CD4-positive, alpha-beta T cell treated with Interleukin-17A for 4 hours (primary cell): ENCODE data around the gene PFDN4.

Experiments
- DNase-seq: peaks from one replicate; pipeline ENCODE4 v3.0.0-alpha.2; 2020; ENCODE audit warnings: mixed read lengths

The PFDN4 gene

DNA sequence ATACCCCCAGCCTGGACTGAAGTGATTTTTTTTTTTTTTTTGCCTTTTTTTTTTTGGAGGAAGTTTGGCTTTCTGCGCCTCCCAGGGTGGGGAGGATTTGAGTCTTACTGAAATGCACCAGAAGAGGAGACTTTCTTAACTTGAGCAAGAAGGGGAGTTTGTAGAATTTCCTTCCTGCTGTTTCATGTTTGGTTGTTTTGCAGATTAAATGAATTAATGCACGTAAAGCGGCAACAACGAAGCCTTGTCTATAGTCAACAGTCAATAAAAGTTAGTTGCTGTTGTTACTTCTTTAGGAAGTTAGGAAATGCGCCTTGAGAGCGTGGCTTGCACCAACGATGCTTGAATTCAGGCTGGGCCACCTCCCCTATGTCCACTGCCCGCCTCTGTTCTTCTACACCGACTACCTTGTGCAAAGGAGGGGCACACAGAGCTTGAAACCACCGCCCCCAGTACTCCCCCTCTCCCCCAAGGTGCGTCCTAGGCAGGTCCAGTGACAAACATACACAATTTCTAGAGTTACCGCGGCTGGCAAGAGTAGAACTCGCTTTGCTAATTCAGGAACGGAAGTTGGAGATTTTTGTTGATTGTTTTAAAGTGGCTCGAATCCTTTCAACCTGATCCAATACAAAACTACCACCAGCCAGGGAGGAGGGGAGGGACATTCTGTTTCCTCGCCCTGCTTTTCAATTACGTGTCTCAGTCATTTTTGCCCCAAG, 33.3 kb upstream of the PFDN4 start:
- DNase-seq = no peak

DNA sequence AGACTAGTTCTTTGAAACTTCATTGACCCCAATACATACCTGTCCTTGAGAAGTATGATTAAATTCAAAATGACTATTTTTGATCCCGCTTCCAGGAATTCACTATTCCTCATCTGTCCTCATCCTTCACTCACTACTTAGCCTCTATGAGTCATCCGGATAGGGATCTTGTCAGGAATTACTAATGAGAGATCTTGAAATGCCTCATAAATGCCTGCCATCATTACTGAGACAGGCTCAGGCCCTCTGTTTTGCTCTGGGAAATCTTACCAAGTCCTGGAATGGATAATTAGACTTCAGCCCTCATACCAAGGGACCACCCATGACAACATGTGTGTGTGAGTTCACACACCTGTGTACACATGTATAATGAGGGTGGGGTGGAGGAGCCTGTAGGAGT, 31.3 kb upstream of the PFDN4 start:
- DNase-seq = no peak

DNA sequence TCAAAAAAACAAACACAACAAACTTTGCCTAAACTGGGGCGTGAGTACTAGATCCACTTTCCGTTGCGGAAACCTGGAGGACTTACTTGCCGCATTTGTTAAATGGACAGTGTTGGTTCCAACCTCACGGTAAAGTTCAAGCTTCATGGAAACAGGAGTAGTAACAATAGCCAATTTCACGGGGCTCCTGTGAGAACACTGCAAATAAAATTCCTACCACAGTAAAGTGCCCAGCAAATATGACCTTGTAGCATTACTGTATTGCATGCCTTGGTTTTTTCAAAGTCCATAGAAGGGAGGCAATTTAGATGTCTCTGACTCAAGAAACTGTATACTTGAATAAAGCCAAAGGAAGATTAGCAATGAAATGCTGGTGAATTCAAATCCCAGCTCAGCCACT, 30.5 kb upstream of the PFDN4 start:
- DNase-seq = no peak

DNA sequence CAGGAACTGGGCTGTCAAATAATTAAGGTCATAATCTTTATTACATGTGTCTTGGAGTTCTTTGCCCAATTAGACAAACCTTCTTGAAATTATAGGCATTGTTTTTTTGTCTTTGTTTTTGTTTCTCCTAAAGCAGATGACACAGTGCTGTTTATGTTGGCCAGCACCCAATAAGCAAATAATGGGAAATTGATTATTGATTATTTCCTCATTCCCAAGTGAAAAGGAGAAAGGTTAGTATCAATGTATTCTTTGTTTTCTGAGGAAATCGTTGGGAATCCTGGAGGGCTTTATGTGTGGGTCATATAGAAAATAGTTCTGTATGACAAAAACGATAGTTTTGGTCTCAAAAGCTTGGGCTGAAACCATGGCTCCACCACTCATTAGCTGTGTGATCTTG, 29.6 kb upstream of the PFDN4 start:
- no peak for DNase-seq

DNA sequence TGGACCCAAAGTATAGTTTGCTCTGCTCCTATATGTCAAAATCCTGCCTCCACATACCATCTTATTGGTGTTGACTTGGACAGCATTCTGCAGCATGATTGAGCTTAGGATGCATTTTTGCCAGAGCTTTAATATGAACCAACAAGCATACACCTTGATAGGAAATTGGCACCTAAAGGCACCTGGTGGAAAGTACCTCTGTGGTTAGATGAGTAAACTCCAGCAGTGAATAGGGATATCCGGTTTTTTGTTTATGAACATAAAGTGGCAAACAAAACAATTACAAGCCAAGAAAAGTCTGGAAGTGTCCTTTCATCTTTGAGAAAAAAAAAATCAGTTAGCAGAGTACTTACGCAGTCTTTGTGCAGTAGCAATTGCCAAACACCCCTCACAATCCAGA, 27.9 kb upstream of the PFDN4 start:
- no peak for DNase-seq

DNA sequence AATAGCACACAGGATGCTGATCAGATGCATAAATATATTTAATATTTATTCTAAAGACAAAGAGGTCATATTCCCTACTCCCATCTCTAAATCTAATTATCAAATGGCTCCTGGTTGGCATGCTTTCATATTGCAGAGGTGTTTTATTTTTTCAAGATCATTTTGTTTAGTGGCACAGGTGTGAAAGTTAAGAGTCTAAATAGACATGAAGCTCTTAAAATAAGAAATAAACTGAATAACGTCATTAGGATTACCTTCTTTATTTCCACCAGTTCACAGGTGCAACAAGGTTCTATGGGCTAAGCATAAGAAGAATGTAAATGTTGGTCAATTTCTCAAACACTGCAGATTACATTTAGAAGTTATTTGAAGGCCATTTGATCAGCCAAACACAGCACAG, 27.0 kb upstream of the PFDN4 start:
- DNase-seq = no peak

DNA sequence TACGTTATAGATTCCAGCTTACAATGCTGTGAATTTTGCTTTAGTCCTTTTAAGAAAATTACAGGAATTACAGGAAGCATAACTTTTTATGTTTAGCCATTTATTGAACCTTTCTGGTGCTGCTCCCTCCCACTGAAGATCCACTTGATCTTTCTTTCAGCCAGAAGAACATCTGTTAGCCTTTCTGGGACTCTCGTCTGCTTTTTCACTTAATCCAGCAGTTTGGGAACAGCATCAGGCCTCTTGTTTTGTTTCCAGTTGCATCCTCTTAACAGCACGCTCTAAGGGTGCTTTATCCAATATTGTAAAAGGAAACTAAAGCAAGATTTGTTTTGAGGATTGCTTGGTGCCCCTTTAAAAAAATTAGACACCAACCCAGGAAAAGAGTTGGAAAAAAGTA, 23.8 kb upstream of the PFDN4 start:
- DNase-seq = no peak

DNA sequence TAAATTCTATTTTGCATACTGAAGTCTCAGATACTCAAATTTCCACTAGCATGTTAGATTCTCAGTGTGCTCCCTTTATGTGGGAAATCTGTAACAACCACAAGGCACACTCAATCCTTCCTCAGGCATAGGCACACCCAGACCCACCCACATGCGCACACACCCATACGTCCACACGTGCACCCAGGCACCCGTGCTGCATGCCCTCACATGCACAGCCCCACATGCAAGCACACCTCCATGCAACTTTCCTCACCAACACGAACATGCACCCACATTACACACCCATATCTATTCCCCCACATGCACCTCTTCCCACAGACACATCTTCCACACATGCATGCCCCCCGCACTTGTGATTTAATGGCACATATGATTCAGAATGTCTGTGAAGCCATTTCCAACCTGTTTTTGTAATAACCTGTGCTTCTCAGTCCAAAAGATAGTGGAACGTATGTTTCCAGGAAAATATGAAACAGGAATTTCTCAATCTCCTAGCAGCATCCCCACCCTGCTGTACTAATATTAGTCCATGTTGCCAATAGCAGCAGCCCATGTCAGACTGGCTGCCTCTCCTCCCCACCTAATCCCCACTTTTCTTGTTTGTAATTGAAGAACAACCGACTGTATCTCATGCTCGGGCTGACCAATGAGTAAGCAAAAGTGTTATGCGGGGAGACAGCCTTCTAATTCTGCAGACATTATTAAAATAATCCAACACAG, 22.8 kb upstream of the PFDN4 start:
- no peak for DNase-seq

DNA sequence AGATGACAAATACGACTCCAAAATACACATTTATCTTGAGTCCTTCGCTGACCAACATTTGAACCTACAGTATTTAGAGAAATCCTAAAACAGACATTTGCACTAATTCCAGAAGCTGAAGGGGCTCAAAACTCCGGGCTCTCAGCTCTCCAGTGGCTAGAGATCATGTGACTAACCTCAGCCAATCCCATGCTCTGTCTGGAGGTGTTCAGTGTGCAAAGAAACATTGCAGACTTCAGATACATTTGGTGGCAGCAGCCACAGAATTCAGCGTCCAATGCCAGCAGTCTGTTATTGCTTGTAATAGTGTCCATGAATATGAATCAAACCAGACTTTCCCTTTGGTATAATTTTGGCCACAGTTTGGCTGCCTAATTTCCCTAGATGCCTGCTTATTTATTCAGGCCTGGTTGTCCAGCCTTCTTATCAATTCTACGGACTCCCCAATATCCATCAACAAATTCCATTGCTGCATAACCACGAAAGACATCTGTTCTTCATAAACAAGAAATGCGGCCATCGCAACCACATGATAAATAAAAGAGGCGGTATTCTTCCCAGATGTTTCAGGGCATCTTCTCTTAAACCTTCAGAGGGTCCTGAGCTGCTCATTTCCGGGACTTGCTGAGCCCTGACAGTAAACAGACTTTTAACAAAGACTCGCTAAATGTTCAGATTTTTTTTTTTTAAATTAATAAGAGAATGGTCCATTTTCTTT, 19.6 kb upstream of the PFDN4 start:
- DNase-seq = no peak

DNA sequence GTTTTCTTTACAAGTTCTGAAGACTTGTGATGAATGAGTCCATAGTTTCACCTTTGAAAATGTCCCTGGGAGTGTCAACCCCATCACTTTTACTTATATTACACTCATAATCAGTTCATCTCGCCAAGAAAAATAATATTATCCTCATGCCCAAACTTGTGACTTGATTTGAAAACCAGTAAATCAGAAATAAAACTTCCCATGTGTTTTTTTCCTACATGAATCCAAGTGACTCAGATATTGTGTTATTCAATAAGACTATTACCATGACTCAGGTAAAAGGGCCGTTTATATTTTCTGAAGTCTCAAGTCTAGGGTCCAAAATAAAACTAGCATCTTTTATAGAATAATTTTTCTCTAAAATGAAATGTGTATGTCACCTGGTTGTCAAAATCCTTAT, 18.3 kb upstream of the PFDN4 start:
- no peak for DNase-seq

DNA sequence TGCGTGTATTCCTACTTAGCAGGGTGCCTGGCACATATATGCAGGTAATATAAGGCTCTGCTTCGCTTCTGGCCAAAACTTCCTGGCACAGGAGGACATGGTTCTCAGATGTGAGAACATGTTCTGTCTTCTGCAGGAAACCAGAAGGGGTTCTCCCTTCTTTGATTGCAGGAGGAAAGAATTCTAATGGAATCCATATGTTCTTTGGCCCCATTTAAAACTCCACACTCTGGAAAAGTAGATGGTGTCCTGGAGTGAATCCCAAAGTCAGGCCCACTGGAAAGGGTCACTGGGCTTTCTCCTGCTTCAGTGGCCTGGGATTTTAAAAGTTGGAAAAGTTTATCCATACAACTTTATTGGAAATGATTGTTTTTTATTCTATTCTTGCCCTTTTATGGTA, 17.7 kb upstream of the PFDN4 start:
- no peak for DNase-seq

DNA sequence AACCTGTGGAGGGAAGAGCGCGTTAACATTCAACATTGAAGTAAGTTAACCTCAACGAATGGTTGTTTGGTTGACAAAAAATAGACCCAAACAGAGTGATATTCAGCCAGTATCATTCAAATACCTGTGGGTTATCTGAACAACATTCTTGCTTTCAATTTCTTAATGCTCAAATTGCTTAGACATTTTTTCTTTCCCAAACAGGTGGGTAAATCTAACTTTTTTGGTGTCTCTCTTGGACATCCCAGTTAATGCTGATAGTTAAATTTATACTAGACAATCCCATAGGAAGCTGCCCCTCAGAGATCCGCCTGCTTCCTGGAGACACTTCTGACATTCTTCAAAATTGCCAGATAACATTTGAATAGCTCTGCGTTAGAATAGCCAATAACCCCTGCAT, 14.1 kb upstream of the PFDN4 start:
- no peak for DNase-seq

DNA sequence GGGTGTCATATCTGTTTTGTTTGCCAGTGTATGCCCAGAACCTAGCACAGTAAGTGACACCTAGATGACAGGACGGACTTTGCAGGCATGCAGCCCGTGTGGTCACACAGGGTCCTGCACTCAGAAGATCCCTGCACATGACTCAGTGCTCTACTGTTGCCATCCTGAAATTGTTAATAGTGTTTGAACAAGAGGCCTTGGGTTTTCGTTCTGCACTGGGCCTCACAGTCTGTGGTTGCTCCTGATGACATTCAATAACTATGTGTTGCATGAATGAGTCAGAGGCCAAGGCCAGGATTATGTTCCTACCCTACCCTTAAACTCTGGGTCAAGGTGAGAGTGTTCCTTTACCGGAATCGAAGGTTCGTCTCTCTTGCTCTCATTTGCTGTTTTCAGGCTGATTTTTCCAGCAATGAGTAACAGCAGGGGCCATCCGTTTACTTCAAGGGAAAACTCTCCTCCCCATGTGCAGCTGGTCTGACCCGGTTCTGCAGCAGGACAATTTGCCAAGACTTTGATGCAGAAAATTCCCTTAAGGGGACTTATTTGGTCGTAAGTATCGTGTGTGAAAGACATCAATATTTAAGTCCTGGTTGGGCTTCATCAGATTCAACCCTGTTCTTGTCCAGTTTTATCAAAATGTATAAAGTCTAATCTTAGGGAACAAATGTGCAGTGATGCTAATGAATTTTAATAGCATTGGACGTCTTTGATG, 13.0 kb upstream of the PFDN4 start:
- no peak for DNase-seq

DNA sequence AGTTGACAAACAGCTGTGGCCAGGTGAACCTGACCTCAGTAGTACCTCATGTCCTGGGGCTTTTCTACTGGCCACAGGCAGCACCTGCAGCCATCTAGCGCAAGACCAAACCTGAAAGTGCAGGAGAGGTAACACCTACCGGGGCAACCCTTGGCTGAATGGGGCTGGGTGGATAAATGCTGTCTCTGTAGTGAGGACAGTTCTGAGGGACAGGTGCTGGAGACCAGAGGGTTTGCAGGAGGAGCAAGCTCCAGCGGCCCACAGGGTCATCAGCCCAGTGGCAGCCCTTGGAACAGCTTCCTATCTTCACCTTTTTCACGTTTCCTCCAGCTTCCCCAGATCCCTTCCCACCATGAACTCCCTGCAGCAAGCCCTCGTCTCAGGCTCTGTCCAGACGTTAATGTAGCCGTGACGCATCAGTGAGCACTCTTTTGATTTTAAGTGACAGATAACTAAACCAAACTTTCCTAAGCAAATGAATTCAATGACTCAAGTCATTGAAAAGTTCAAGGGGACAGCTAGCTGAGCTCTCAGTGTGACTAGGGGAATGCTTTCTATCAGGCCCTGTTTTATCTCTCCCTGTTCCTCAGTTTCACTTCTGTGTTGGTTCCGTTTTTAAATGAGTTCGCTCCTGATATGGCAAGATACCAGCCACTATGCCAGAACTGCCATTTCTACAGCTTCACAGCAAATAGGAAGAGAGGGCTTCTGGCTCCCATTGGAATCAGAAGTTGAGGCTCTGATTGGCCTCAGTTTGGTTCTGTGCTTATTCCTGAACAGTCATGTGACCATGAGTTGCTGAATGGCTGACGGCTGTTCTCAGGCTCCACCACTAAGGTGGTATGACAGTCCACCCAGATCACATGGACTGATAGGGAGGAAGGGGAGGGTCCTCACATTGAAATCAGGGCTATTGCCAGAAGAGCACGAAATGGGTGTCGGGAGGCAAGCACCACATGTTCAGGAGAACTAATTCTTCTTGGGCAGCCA, 12.1 kb upstream of the PFDN4 start:
- DNase-seq = no peak

DNA sequence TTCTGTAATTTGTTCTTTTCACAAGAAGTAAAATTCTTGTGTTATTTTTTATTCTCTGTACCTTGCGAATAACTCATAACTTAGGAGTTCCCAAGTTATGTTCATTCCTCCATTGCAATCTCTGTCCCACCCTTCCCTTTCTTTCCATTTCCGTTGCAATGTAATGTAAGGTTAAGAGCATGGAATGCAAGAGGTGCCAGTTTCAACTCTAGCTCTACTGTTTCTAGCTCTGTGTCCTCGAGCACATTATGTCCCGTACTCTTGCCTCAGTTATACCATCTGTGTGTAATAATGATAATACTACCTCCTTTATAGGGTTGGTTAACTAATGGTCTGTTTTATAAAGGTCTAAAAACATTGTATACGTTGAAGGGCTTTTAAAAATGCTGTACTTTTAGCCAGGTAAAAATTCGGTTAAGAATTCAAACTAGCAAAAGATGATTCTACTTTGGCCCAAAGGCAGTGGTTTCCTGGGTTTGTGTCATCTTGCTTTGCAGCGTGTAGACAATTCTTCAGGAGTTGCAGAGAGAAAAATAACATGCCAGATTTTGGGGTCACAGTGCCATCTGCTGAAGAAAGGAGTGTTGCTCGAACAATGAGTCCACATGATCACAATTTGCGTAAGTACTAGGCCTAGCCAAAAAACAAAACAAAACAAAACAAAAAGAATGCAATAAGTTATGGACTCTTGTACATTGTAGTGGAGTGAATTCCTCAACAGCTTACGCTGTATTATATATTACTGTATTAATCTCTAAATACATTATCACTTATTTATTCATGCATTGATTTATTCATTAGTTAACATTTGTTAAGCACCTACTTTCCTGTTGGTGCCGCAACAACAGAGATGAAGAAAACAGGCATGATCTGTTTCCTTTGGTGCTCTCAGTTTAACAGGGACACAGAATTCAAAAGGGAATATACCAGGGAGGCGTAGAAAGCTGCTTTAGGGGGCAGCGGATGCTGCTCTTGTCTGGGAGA, 10.0 kb upstream of the PFDN4 start:
- no peak for DNase-seq

DNA sequence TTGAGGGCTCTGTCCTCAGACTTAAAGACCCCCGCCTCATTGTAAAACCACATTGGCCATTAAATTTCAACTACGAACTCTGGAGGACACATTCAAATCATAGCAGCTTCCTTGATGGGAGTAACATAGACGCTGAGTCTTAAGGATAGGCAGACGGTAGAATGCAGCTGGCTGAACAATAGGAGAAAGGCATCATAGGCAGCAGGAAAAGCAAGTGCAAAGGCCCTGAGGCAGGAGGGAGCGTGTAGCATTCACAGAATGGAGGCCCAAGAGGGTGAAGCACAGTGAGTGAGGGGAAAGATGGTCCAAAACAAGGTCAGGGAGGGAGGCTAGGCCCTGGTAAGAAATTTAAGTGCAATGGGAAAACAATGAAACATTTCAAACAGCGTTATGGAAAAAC, 8.6 kb upstream of the PFDN4 start:
- no peak for DNase-seq

DNA sequence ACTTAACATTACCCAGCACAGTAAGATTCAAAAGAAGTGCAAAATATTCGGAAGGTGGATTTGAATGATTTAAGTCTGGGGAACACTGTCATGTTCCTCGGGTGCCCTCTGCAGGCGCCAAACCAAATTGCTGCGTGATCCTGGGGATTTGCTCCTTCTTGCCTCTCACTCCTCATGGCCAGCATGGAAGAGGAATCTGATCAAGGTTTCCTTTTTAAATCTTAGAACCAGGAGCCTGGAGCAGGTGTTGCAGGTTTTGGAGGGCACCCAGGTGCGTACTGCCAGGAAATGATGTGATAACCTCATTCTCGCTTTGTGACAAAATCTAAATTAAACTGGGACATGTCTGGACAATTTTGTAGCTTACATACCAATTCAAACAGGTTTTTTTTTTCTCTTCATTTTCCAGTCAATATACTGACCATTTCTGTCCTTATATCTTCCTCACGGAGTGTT, 8.1 kb upstream of the PFDN4 start:
- peak; percentile 75 for DNase-seq

DNA sequence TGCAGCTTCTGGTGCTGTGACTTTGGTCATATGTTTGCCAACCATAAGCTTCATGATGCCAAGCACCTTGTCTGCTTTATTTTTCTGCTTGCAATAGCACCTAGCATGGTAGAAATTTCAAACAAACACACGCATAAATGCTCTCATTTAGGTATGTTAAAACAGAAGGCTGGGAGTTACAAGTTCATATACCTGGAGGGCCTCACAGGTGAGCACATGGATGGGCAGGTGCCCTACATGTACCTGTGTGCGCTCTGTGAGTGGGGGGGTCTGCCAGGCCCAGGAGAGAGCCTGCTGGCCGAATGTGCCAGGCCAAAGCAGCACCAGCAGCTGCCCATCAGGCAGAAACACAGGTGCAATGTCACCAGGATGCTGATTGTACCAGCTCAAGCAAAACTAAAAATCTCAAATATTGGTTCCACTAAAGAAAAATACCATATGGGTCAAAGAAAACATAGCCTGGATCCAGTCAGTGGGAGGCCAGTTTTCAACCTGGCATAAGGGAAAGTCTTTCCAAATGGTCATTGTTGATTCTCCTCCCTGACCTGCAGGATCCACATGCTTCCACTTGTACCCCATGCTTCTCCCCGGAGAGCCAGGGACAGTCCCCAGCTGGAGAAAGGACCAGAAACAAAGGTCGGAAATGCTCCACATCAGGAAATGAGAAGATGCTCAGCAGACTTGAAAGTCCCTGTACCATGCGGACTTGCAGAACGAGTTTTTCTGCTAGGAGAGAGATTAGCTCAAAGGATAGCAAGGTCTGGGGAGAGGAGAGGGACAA, 7.2 kb upstream of the PFDN4 start:
- DNase-seq = no peak

DNA sequence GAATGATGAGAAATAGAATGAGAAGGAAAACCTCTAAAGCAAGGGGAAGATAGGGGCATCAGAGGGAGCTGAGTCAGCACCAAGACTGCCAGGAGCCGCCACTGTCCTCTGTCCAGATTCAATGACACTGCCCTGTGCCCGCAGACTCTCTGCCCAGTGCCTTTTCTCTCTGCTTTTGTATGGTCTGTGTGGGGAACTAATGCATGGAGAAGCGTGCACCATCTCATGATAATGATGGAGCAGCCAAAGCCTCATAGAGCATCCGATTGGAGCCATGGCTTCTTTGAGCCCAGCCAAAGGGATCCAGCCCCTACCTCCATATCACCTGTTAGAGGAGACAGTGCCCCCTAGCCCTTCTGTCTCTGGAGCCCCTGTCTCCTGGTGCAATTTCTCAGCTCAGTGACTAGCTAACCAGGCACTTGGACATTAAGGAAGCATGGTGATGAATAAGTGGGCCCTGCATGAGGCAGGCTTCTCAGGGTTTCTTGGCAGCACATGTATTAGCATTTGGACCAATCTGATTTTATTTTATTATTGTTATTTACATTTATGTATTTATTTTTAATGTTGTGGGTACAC, 6.5 kb upstream of the PFDN4 start:
- DNase-seq = no peak

DNA sequence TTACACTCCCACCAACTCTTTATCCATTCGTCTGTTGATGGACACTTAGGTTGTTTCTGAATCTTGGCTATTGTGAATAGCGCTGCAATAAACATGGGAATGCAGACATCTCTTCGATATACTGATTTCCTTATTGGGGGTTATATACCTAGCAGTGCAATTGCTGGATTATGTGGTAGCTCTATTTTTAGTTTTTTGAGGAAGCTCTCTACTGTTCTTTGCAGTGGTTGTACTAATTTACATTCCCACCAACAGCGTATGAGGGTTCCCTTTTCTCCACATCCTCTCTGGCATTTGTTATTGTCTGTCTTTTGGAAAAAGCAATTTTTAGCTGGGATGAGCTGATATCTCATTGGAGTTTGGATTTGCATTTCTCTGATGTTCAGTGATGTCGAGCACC, 4.6 kb upstream of the PFDN4 start:
- DNase-seq = no peak
